Stimulated activated naive B cell treated with anti-CD40 and anti-IgM and Interleukin-4, amounts not matched to agents 10 μg/mL and 1 μg/mL and 100 μg/mL, for 72 hours (primary cell): ENCODE data around the gene TM4SF1.

Source experiments
- ATAC-seq, 2 donors: fragments of 150-1000 bp; cut with Tn5 transposase; replicated peaks; 2 replicates each; pipeline ENCODE4 v1.10.0; 2021; ENCODE audit warnings: moderate library complexity in 1 of 2
- DNase-seq: peaks from one replicate; pipeline ENCODE4 v3.0.0; 2021
- H3K27ac Mint-ChIP-seq: one replicate; pipeline ENCODE4 v1.8.0; 2022; ENCODE audit warnings: mild to moderate bottlenecking, mixed read lengths
- H3K27me3 Mint-ChIP-seq, 2 donors: one replicate each; pipeline ENCODE4 v1.8.0; 2022; ENCODE audit warnings: mixed read lengths in 2 of 2
- H3K36me3 Mint-ChIP-seq, 2 donors: one replicate each; pipeline ENCODE4 v1.8.0; 2022; ENCODE audit warnings: mixed read lengths in 2 of 2, mild to moderate bottlenecking in 1 of 2
- H3K4me1 Mint-ChIP-seq, 2 donors: one replicate each; pipeline ENCODE4 v1.8.0; 2022; ENCODE audit warnings: mixed read lengths in 2 of 2, mild to moderate bottlenecking in 1 of 2
- H3K4me3 Mint-ChIP-seq, 2 donors: one replicate each; pipeline ENCODE4 v1.8.0; 2022; ENCODE audit warnings: mild to moderate bottlenecking in 2 of 2, mixed read lengths in 2 of 2, moderate library complexity in 1 of 2
- H3K9me3 Mint-ChIP-seq, 2 donors: one replicate each; pipeline ENCODE4 v1.8.0; 2022; ENCODE audit warnings: mixed read lengths in 2 of 2, mild to moderate bottlenecking in 1 of 2

TM4SF1 gene

GRCh38 chr3:149402481-149402880 is 25.0 kb upstream of the TM4SF1 start:
- Mint-ChIP-seq H3K4me1 (no peaks in the 10 kb centered on the region), H3K27me3 (peaks cover 7 to 14% of the 10 kb centered on the region in 2 donors)

GRCh38 chr3:149401926-149402310 is 24.5 kb upstream of the TM4SF1 start:
- peaks cover 7 to 14% of the 10 kb centered on the region in 2 donors for H3K27me3 Mint-ChIP-seq
- DNase-seq = no peak
- H3K9me3 Mint-ChIP-seq = no peaks in the 10 kb centered on the region
- H3K4me1 Mint-ChIP-seq = no peaks in the 10 kb centered on the region
- H3K27ac Mint-ChIP-seq = no peak overlapping the region
- no peak for ATAC-seq
- no peaks in the 10 kb centered on the region for H3K36me3 Mint-ChIP-seq
- no peak overlapping the region for H3K4me3 Mint-ChIP-seq

More at GRCh38 chr3:149402481-149402880, 25.0 kb upstream of the TM4SF1 start:
- Mint-ChIP-seq H3K4me3 (no peak overlapping the region), H3K36me3 (no peaks in the 10 kb centered on the region), H3K27ac (no peak overlapping the region), H3K9me3 (no peaks in the 10 kb centered on the region)
- no peak for DNase-seq
- ATAC-seq = no peak

- DNase-seq = no peak
- no peaks in the 10 kb centered on the region for H3K36me3 Mint-ChIP-seq
- H3K27me3 Mint-ChIP-seq = peaks cover 7 to 12% of the 10 kb centered on the region in 2 donors
- H3K9me3 Mint-ChIP-seq = no peaks in the 10 kb centered on the region
- no peak for ATAC-seq
- H3K4me3 Mint-ChIP-seq = no peak overlapping the region
- H3K27ac Mint-ChIP-seq = no peak overlapping the region
- no peaks in the 10 kb centered on the region for H3K4me1 Mint-ChIP-seq
Observed at GRCh38 chr3:149401212-149401925, 23.9 kb upstream of the TM4SF1 start.

- Mint-ChIP-seq H3K4me1 (no peaks in the 10 kb centered on the region), H3K4me3 (no peak overlapping the region), H3K36me3 (no peaks in the 10 kb centered on the region), H3K27ac (no peak overlapping the region), H3K9me3 (no peaks in the 10 kb centered on the region), H3K27me3 (peaks cover 7% of the 10 kb centered on the region in 2 donors)
- DNase-seq (no peak), ATAC-seq (no peak)
Observed at GRCh38 chr3:149400645-149401044, 23.2 kb upstream of the TM4SF1 start.

- H3K4me3 Mint-ChIP-seq = no peak overlapping the region
- no peaks in the 10 kb centered on the region for H3K27me3 Mint-ChIP-seq
- H3K36me3 Mint-ChIP-seq = no peaks in the 10 kb centered on the region
- no peak overlapping the region for H3K27ac Mint-ChIP-seq
- no peaks in the 10 kb centered on the region for H3K4me1 Mint-ChIP-seq
- DNase-seq (no peak), ATAC-seq (no peak)
- H3K9me3 Mint-ChIP-seq = no peaks in the 10 kb centered on the region
Observed at GRCh38 chr3:149398296-149398695, 20.8 kb upstream of the TM4SF1 start.

GRCh38 chr3:149397528-149397927 is 20.1 kb upstream of the TM4SF1 start:
- Mint-ChIP-seq H3K4me3 (no peak overlapping the region), H3K9me3 (no peaks in the 10 kb centered on the region), H3K4me1 (no peaks in the 10 kb centered on the region), H3K27me3 (no peaks in the 10 kb centered on the region), H3K36me3 (no peaks in the 10 kb centered on the region), H3K27ac (no peak overlapping the region)
- ATAC-seq (no peak), DNase-seq (no peak)

GRCh38 chr3:149396476-149396875 is 19.0 kb upstream of the TM4SF1 start:
- DNase-seq = no peak
- Mint-ChIP-seq H3K4me1 (no peaks in the 10 kb centered on the region), H3K27ac (no peak overlapping the region), H3K27me3 (no peaks in the 10 kb centered on the region), H3K9me3 (no peaks in the 10 kb centered on the region), H3K36me3 (no peaks in the 10 kb centered on the region), H3K4me3 (no peak overlapping the region)
- no peak for ATAC-seq

- Mint-ChIP-seq H3K9me3 (no peaks in the 10 kb centered on the region), H3K27me3 (peaks cover 5 to 6% of the 10 kb centered on the region in 2 donors), H3K4me3 (no peak overlapping the region), H3K4me1 (no peaks in the 10 kb centered on the region), H3K27ac (no peak overlapping the region), H3K36me3 (no peaks in the 10 kb centered on the region)
- DNase-seq (no peak), ATAC-seq (no peak)
Observed at GRCh38 chr3:149395107-149396089, 17.9 kb upstream of the TM4SF1 start.

GRCh38 chr3:149393345-149394160 is 16.1 kb upstream of the TM4SF1 start:
- Mint-ChIP-seq H3K27me3 (peaks cover 5 to 6% of the 10 kb centered on the region in 2 donors), H3K4me3 (no peak overlapping the region), H3K9me3 (no peaks in the 10 kb centered on the region), H3K27ac (no peak overlapping the region), H3K36me3 (no peaks in the 10 kb centered on the region), H3K4me1 (no peaks in the 10 kb centered on the region)
- ATAC-seq (peak; percentile 79 to 81), DNase-seq (no peak)

- Mint-ChIP-seq H3K4me1 (no peaks in the 10 kb centered on the region), H3K4me3 (no peak overlapping the region), H3K27ac (no peak overlapping the region), H3K36me3 (no peaks in the 10 kb centered on the region), H3K27me3 (peaks cover 5 to 10% of the 10 kb centered on the region in 2 donors), H3K9me3 (no peaks in the 10 kb centered on the region)
- ATAC-seq = no peak
- DNase-seq = no peak
Observed at GRCh38 chr3:149391960-149392359, 14.5 kb upstream of the TM4SF1 start.

- no peaks in the 10 kb centered on the region for H3K36me3 Mint-ChIP-seq
- no peaks in the 10 kb centered on the region for H3K9me3 Mint-ChIP-seq
- H3K4me1 Mint-ChIP-seq = no peaks in the 10 kb centered on the region
- DNase-seq (no peak), ATAC-seq (no peak)
- H3K27ac Mint-ChIP-seq = no peak overlapping the region
- no peak overlapping the region for H3K4me3 Mint-ChIP-seq
- H3K27me3 Mint-ChIP-seq = peaks cover 5 to 10% of the 10 kb centered on the region in 2 donors
Observed at GRCh38 chr3:149390772-149391212, 13.3 kb upstream of the TM4SF1 start.

- ATAC-seq (no peak), DNase-seq (no peak)
- H3K4me3 Mint-ChIP-seq = no peak overlapping the region
- H3K27ac Mint-ChIP-seq = no peak overlapping the region
- no peaks in the 10 kb centered on the region for H3K36me3 Mint-ChIP-seq
- no peaks in the 10 kb centered on the region for H3K4me1 Mint-ChIP-seq
- H3K9me3 Mint-ChIP-seq = no peaks in the 10 kb centered on the region
- peaks cover 5 to 10% of the 10 kb centered on the region in 2 donors for H3K27me3 Mint-ChIP-seq
Observed at GRCh38 chr3:149390294-149390693, 12.8 kb upstream of the TM4SF1 start.

GRCh38 chr3:149388531-149389417 is 11.3 kb upstream of the TM4SF1 start:
- DNase-seq = no peak
- Mint-ChIP-seq H3K4me1 (no peaks in the 10 kb centered on the region), H3K36me3 (no peaks in the 10 kb centered on the region), H3K4me3 (no peak overlapping the region), H3K9me3 (no peaks in the 10 kb centered on the region), H3K27ac (no peak overlapping the region), H3K27me3 (peaks cover 5 to 10% of the 10 kb centered on the region in 2 donors)
- no peak for ATAC-seq
